Measurements from ENCODE around the gene CSMD2. TPM values are rescaled to one million over a fixed set of nuclear protein-coding genes. Genes with fewer than 3 reads are reported as not detected.

The CSMD2 gene
- total and polyA plus RNA-seq, 2 of the 4 experiments (the other 2 are of a cell fraction), result under 0.01 to 0.36 TPM

DNA sequence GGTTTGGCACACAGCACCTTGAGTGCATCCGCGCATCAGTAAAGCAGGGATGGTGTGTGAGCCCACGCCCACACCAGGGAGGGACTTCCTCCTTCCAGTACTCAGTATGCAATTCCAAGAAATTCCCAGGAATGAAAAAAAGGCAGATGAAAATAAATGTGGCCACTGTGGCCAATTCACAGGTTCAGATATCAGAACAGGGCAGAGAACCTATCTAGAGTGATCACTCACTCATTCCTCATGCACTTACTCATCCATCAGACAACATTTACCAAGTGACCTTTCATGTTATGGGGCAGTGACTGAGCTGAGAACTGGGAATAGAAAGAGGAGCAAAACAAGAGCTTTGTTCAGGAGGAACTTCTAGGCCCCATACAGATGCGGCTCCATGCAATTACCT is 578.9 kb downstream of the CSMD2 start:
- no CpG with 5 or more reads among the region's 4 CpGs for WGBS, 2 experiments (ENCODE audit: extremely low coverage in 2 of 2, insufficient read length in 1 of 2)
- H3K9me1 ChIP-seq (ENCODE audit: insufficient read depth, low read length), result no peaks in the 10 kb centered on the region
- H3K4ac ChIP-seq (ENCODE audit: low read depth, low read length), result no peak overlapping the region
- no peaks in the 10 kb centered on the region for H4K20me1 ChIP-seq (ENCODE audit: insufficient read depth, low read length)
- H2AK9ac ChIP-seq (replicated peaks; ENCODE audit: low read depth, low read length, poor library complexity), result no peak overlapping the region
- H3K14ac ChIP-seq (replicated peaks; ENCODE audit: low read depth, low read length), result no peak overlapping the region
- H3K4me1 ChIP-seq (ENCODE audit: control insufficient read depth, insufficient read depth, low read length), result no peaks in the 10 kb centered on the region
- H3K9ac ChIP-seq (ENCODE audit: low read depth, low read length), result no peak overlapping the region
- no peak overlapping the region for H2AFZ ChIP-seq (replicated peaks; ENCODE audit: low read length, poor library complexity)
- H3K79me1 ChIP-seq (ENCODE audit: low read depth in 1 of 2, low read length in 2 of 2), result no peaks in the 10 kb centered on the region
- peak; percentile 11 for DNase-seq
- in situ Hi-C loops (cut with MboI; ENCODE audit: low sequenced_read_pairs), result no loop called here
- H4K91ac ChIP-seq (ENCODE audit: insufficient read depth, low read depth, low read length), result no peak overlapping the region
- H4K8ac ChIP-seq (ENCODE audit: low read depth in 2 of 2, low read length in 2 of 2), result no peak overlapping the region
- POLR2A ChIA-PET (ENCODE audit: unreplicated experiment), result no interaction called here
- peak; percentile 17; the same call in 1 of the 2 replicates for ATAC-seq (ENCODE audit: low read depth)
- no peaks in the 10 kb centered on the region for H3K36me3 ChIP-seq (ENCODE audit: control insufficient read depth, insufficient read depth, low read length)
- H4K5ac ChIP-seq (ENCODE audit: low read depth, low read length), result no peak overlapping the region
- H3K9me3 ChIP-seq (ENCODE audit: control insufficient read depth, insufficient read depth, low read length), result no peaks in the 10 kb centered on the region
- H3K4me3 ChIP-seq (ENCODE audit: insufficient read depth, low read depth, low read length), result no peak overlapping the region
- no peak overlapping the region for H2AK5ac ChIP-seq (ENCODE audit: low read depth, low read length)
- CTCF ChIA-PET, result no interaction called here
- H3K18ac ChIP-seq (ENCODE audit: low read depth, low read length), result no peak overlapping the region
- no TSS peak for BruUV-seq (replicated peaks)
- no peak overlapping the region for H2BK20ac ChIP-seq (ENCODE audit: low read depth, low read length)
- no peak overlapping the region for H2BK15ac ChIP-seq (ENCODE audit: low read depth, low read length)
- no peaks in the 10 kb centered on the region; the same call in 1 of the 2 replicates for H3K27me3 ChIP-seq (ENCODE audit: control insufficient read depth, insufficient read depth, low read length)
- H3K23ac ChIP-seq (ENCODE audit: low read depth, low read length), result no peak overlapping the region
- no peak overlapping the region for H3K4me2 ChIP-seq (ENCODE audit: low read depth, low read length)
- H3K27ac ChIP-seq (ENCODE audit: insufficient read depth, low read length), result no peak overlapping the region
- dilution Hi-C loops (cut with HindIII; ENCODE audit: low sequenced_read_pairs, unreplicated experiment), result no loop called here
- intact Hi-C loops (cut with micrococcal nuclease), result no loop called here
- no peak for TF ChIP-seq RCOR1 (IDR thresholded peaks at IDR 0.05; ENCODE audit: insufficient replicate concordance, low read length)
- TF ChIP-seq, protein P1, sequence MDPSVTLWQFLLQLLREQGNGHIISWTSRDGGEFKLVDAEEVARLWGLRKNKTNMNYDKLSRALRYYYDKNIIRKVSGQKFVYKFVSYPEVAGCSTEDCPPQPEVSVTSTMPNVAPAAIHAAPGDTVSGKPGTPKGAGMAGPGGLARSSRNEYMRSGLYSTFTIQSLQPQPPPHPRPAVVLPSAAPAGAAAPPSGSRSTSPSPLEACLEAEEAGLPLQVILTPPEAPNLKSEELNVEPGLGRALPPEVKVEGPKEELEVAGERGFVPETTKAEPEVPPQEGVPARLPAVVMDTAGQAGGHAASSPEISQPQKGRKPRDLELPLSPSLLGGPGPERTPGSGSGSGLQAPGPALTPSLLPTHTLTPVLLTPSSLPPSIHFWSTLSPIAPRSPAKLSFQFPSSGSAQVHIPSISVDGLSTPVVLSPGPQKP (IDR thresholded peaks at IDR 0.05; ENCODE audit: borderline replicate concordance, low read depth, low read length), result no peak
- TF ChIP-seq BHLHE40 (IDR thresholded peaks at IDR 0.05; ENCODE audit: low read depth, low read length), result no peak
- no peak for TF ChIP-seq SMC3 (IDR thresholded peaks at IDR 0.05; ENCODE audit: low read depth, low read length)
- TF ChIP-seq, protein P2, sequence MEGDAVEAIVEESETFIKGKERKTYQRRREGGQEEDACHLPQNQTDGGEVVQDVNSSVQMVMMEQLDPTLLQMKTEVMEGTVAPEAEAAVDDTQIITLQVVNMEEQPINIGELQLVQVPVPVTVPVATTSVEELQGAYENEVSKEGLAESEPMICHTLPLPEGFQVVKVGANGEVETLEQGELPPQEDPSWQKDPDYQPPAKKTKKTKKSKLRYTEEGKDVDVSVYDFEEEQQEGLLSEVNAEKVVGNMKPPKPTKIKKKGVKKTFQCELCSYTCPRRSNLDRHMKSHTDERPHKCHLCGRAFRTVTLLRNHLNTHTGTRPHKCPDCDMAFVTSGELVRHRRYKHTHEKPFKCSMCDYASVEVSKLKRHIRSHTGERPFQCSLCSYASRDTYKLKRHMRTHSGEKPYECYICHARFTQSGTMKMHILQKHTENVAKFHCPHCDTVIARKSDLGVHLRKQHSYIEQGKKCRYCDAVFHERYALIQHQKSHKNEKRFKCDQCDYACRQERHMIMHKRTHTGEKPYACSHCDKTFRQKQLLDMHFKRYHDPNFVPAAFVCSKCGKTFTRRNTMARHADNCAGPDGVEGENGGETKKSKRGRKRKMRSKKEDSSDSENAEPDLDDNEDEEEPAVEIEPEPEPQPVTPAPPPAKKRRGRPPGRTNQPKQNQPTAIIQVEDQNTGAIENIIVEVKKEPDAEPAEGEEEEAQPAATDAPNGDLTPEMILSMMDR (conservative IDR thresholded peaks at IDR 0.05; ENCODE audit: low read depth, low read length), result no peak
- TF ChIP-seq RAD21 (IDR thresholded peaks at IDR 0.05; ENCODE audit: low read length), result no peak
- H3K56ac ChIP-seq (ENCODE audit: extremely low read depth, insufficient read depth, low read length), result no peak overlapping the region
- no peak overlapping the region for H2BK120ac ChIP-seq (ENCODE audit: low read depth, low read length)
- no peak overlapping the region for H2BK5ac ChIP-seq (ENCODE audit: low read depth, low read length, poor library complexity, severe bottlenecking)
